ENCODE measurements around the gene FBXW8. TPM values are rescaled to one million over a fixed set of nuclear protein-coding genes. Genes with fewer than 3 reads are reported as not detected.

FBXW8 gene
- total RNA-seq, 4 donors from 2014 or later, result 7.8 to 29.9 (median 10.3) TPM

DNA sequence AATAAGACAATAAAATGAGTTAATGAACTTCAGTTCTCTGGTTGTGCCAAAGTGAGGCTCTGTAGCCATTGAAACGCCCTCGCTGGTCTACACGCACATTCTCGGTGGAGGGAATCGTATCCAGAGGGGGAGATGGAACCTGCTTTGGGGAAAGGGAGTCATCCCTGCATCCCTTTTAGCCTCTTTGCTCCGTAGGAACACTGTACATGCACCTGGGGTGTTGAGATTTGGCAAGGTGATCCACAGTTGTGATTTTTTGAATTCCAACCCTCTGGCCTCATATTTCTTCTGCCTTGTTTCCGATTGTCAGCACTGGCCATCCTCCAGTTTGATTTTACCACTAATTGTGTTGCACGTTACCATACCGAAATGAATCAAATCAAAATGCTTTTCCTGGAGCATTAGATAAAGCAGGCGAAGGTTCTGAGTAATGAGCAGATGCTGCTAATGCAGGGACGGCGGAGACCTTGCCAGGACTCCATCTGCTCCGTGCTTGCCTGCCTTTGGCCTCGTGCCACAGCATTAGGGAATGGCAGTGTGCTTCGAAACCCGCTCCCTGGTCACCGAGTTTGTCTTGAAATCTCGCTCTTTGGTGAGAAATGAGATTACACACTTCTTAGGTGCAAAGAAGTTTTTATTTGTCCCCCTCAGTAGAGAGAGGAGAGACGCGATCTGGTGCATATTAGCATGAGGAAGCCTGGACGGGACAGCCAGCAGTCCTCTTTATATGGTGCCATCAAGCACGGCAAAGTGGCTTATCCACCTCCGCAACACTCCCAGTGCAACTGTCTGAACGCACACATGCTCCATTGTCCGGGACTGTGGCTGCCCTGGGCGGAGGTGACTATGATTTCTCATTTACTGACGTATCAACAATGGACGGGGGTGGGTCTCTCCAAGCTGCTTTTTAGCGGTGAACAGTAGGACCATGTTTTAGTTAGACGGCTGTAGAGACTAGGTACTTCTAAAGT is 59.1 kb downstream of the FBXW8 start:
- intact Hi-C loops (cut with DNase I; ENCODE audit: low total_unique reads), result no loop called here
- WGBS, 2 donors (ENCODE audit: low coverage in 1 of 2), result 81 to 83% methylated on average over 21 to 30 of the region's 30 CpGs
- no peak for DNase-seq

DNA sequence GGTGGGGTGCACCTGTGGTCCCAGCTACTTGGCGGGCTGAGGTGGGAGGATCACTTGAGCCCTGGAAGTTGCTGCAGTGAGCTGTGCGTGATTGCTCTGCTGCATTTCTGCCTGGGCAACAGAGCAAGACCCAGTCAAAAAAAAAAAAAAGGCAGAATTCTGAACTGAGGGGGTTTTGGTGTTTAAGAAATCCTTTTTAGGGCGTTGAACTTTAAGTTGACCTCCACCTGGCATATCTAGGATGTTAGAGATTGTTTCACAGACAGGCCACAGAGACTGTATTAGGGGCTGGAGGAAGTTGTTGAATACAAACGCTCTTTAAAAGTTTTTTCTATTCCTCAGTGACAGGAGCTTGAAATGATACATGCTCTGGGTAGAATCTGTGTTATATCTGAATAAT is 60.5 kb downstream of the FBXW8 start:
- in situ Hi-C loops (cut with MboI; ENCODE audit: low pct_ligation_motif_present in 1 of 4, low pct_unique_long_range_greater_than_20kb in 1 of 4, low sequenced_read_pairs in 3 of 4) (no loop called here), intact Hi-C loops (cut with DNase I; ENCODE audit: low total_unique reads) (no loop called here)
- H3K4me3 ChIP-seq, result no peak overlapping the region
- H3K4me1 ChIP-seq, result no peaks in the 10 kb centered on the region
- 89 to 90% methylated on average over 3 to 4 of the region's 4 CpGs for WGBS, 2 donors (ENCODE audit: low coverage in 1 of 2)
- no peak overlapping the region for H3K27ac ChIP-seq
- H3K27me3 ChIP-seq, result no peaks in the 10 kb centered on the region
- peaks cover 0 to 6% (median 0%) of the 10 kb centered on the region in 4 donors for H3K36me3 ChIP-seq
- no peak for TF ChIP-seq POLR2A (IDR thresholded peaks at IDR 0.05)
- TF ChIP-seq, protein P1, sequence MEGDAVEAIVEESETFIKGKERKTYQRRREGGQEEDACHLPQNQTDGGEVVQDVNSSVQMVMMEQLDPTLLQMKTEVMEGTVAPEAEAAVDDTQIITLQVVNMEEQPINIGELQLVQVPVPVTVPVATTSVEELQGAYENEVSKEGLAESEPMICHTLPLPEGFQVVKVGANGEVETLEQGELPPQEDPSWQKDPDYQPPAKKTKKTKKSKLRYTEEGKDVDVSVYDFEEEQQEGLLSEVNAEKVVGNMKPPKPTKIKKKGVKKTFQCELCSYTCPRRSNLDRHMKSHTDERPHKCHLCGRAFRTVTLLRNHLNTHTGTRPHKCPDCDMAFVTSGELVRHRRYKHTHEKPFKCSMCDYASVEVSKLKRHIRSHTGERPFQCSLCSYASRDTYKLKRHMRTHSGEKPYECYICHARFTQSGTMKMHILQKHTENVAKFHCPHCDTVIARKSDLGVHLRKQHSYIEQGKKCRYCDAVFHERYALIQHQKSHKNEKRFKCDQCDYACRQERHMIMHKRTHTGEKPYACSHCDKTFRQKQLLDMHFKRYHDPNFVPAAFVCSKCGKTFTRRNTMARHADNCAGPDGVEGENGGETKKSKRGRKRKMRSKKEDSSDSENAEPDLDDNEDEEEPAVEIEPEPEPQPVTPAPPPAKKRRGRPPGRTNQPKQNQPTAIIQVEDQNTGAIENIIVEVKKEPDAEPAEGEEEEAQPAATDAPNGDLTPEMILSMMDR (IDR thresholded peaks at IDR 0.05), result no peak
- no peak for TF ChIP-seq EP300 (IDR thresholded peaks at IDR 0.05; ENCODE audit: low read depth)
- TF ChIP-seq POLR2AphosphoS5 (IDR thresholded peaks at IDR 0.05), result no peak
- no peak for DNase-seq
- H3K9me3 ChIP-seq, result no peaks in the 10 kb centered on the region

More for the DNA sequence above, 59.1 kb downstream of the FBXW8 start:
- TF ChIP-seq POLR2AphosphoS5 (IDR thresholded peaks at IDR 0.05), result no peak
- no peak for TF ChIP-seq POLR2A (IDR thresholded peaks at IDR 0.05)
- TF ChIP-seq EP300 (IDR thresholded peaks at IDR 0.05; ENCODE audit: low read depth), result no peak
- TF ChIP-seq, protein P1 (IDR thresholded peaks at IDR 0.05), result no peak
- no peaks in the 10 kb centered on the region for H3K27me3 ChIP-seq
- H3K4me3 ChIP-seq, result no peak overlapping the region
- in situ Hi-C loops (cut with MboI; ENCODE audit: low pct_ligation_motif_present in 1 of 4, low pct_unique_long_range_greater_than_20kb in 1 of 4, low sequenced_read_pairs in 3 of 4), result no loop called here
- H3K4me1 ChIP-seq, result no peaks in the 10 kb centered on the region
- no peaks in the 10 kb centered on the region for H3K9me3 ChIP-seq
- H3K36me3 ChIP-seq, result peaks cover 0 to 6% (median 0%) of the 10 kb centered on the region in 4 donors
- H3K27ac ChIP-seq, result no peak overlapping the region

DNA sequence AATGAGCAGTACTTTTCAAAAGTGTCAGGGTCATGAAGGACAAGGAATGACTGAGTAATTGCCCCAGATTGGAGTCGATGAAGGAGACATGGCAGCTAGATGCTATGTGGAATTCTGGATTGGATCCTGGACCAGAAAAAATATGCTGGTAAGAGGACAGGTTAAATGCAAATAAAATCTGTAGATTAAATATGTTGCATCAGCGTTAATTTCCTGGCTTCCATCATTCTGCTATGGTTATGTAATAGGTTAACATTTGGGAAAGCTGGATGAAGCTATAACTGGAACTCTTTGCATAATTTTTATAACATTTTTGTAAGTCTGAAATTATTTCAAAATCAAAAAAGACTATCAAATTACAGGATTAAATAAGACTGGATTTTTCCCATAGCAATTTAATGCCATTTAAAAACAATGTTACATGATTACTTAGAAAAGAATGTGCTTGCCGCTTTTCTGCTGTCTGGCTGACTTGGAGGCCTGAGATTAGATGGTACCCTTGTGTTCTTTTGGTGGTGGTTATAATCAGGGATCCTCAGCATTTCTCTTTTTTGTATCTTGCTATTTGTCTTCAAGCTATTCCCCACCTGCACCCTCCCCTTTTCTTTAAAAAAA is 65.1 kb downstream of the FBXW8 start:
- H3K4me1 ChIP-seq, result no peaks in the 10 kb centered on the region
- no peak overlapping the region for H3K4me3 ChIP-seq
- no peaks in the 10 kb centered on the region for H3K27me3 ChIP-seq
- in situ Hi-C loops (cut with MboI; ENCODE audit: low pct_ligation_motif_present in 1 of 4, low pct_unique_long_range_greater_than_20kb in 1 of 4, low sequenced_read_pairs in 3 of 4), result no loop called here
- no peak for DNase-seq
- H3K9me3 ChIP-seq, result no peaks in the 10 kb centered on the region
- intact Hi-C loops (cut with DNase I; ENCODE audit: low total_unique reads), result no loop called here
- H3K36me3 ChIP-seq, result peaks cover 0 to 6% (median 0%) of the 10 kb centered on the region in 4 donors
- TF ChIP-seq POLR2AphosphoS5 (IDR thresholded peaks at IDR 0.05) (no peak), POLR2A (IDR thresholded peaks at IDR 0.05) (no peak), EP300 (IDR thresholded peaks at IDR 0.05; ENCODE audit: low read depth) (no peak)
- TF ChIP-seq, protein P1 (IDR thresholded peaks at IDR 0.05), result no peak
- H3K27ac ChIP-seq, result no peak overlapping the region
- 82 to 90% methylated on average over 3 of the region's 3 CpGs for WGBS, 2 donors (ENCODE audit: low coverage in 1 of 2)

Data from transverse colon (tissue), 4 donors.